Mucosa of descending colon (tissue), 3 donors: ENCODE results near the gene PRPF18. TPM values are rescaled to one million over a fixed set of nuclear protein-coding genes. Genes with fewer than 3 reads are reported as not detected.

Experiments used
- ATAC-seq: fragments of 200-7000 bp; cut with Tn5 transposase; one replicate; pipeline ENCODE4 v1.9.1; 2020; ENCODE audit warnings: mild to moderate bottlenecking, moderate library complexity
- DNase-seq, 3 donors: peaks; one replicate each; pipeline ENCODE4 v3.0.0-alpha.2; 2020
- H3K36me3 ChIP-seq: fragments of 200-600 bp; one replicate; pipeline ENCODE4 v1.8.0; 2021; ENCODE audit warnings: low read depth, mild to moderate bottlenecking
- H3K4me1 ChIP-seq: fragments of 200-600 bp; one replicate; pipeline ENCODE4 v1.8.0; 2021; ENCODE audit warnings: low read depth, mild to moderate bottlenecking
- H3K4me3 ChIP-seq: fragments of 200-600 bp; one replicate; pipeline ENCODE4 v1.8.0; 2021; ENCODE audit warnings: mild to moderate bottlenecking
- H3K9me3 ChIP-seq: fragments of 200-600 bp; one replicate; pipeline ENCODE4 v1.8.0; 2021; ENCODE audit warnings: mild to moderate bottlenecking
- CTCF ChIP-seq: fragments of 200-600 bp; IDR thresholded peaks from one replicate; pipeline ENCODE4 v1.8.0; 2022; ENCODE audit warnings: antibody characterized with exemption, mild to moderate bottlenecking
- intact Hi-C, 2 donors: fragments of 100-400 bp; cut with DNase I in 1 of 2; cut with micrococcal nuclease in 1 of 2; formaldehyde crosslinking; loops; one replicate each; pipeline versions ENCODE4 v1.11.0 to v1.11.1; 2022; cut with DNase I, micrococcal nuclease
- total RNA-seq, 3 donors: library from RNA; stranded (reverse); fragmentation: NEBNext Ultra II Directional in 2 of 3; extraction: Animal tissue kit (Norgen Biotek cat#: 25700) in 2 of 3; gene quantifications; one replicate each; pipeline versions ENCODE4 v1.2.1 to v1.2.4, GENCODE V29; 2021 to 2023
- donor health status: DM: no; HTN: no; CAD: no; lungs with moderate emphysema.
- donor health status: DM: no; HTN: no; CAD: no.
- donor health status: DM: no; HTN: yes; CAD: no.

Gene PRPF18
- total RNA-seq, 3 donors from 2014 or later: 20.8 to 26.1 (median 25.9) TPM

- no peaks in the 10 kb centered on the region for H3K36me3 ChIP-seq
- intact Hi-C loops: no loop called here
- DNase-seq (no peak), ATAC-seq (peak; percentile 43)
- no peaks in the 10 kb centered on the region for H3K4me1 ChIP-seq
- no peaks in the 10 kb centered on the region for H3K9me3 ChIP-seq
- TF ChIP-seq CTCF: no peak
- no peak overlapping the region for H3K4me3 ChIP-seq
These were observed 47.4 kb downstream of the PRPF18 start for GRCh38 chr10:13634207-13634606.

GRCh38 chr10:13636776-13637175 is 50.0 kb downstream of the PRPF18 start:
- no peaks in the 10 kb centered on the region for H3K4me1 ChIP-seq
- intact Hi-C loops: no loop called here
- DNase-seq: no peak
- TF ChIP-seq CTCF: no peak
- ATAC-seq: no peak
- H3K9me3 ChIP-seq: peaks cover 3% of the 10 kb centered on the region
- H3K36me3 ChIP-seq: no peaks in the 10 kb centered on the region
- H3K4me3 ChIP-seq: no peak overlapping the region

GRCh38 chr10:13637303-13637856 is 50.6 kb downstream of the PRPF18 start:
- no peak for TF ChIP-seq CTCF
- no peak for ATAC-seq
- intact Hi-C loops: no loop called here
- Histone ChIP-seq H3K9me3 (peaks cover 9% of the 10 kb centered on the region), H3K36me3 (no peaks in the 10 kb centered on the region), H3K4me1 (no peaks in the 10 kb centered on the region), H3K4me3 (no peak overlapping the region)
- no peak for DNase-seq

GRCh38 chr10:13637894-13638293 is 51.1 kb downstream of the PRPF18 start:
- no peaks in the 10 kb centered on the region for H3K36me3 ChIP-seq
- no peak for ATAC-seq
- no peak for DNase-seq
- no peak overlapping the region for H3K4me3 ChIP-seq
- no peaks in the 10 kb centered on the region for H3K4me1 ChIP-seq
- peaks cover 12% of the 10 kb centered on the region for H3K9me3 ChIP-seq
- intact Hi-C loops: no loop called here
- no peak for TF ChIP-seq CTCF

GRCh38 chr10:13642293-13642692 is 55.5 kb downstream of the PRPF18 start:
- TF ChIP-seq CTCF: no peak
- peaks cover 12% of the 10 kb centered on the region for H3K9me3 ChIP-seq
- intact Hi-C loops: no loop called here
- ATAC-seq (no peak), DNase-seq (no peak)
- H3K36me3 ChIP-seq: no peaks in the 10 kb centered on the region
- H3K4me1 ChIP-seq: no peaks in the 10 kb centered on the region
- no peak overlapping the region for H3K4me3 ChIP-seq

GRCh38 chr10:13643016-13643415 is 56.3 kb downstream of the PRPF18 start:
- H3K4me3 ChIP-seq: no peak overlapping the region
- peaks cover 12% of the 10 kb centered on the region for H3K9me3 ChIP-seq
- intact Hi-C loops: no loop called here
- H3K36me3 ChIP-seq: no peaks in the 10 kb centered on the region
- no peaks in the 10 kb centered on the region for H3K4me1 ChIP-seq
- ATAC-seq: no peak
- DNase-seq: no peak
- TF ChIP-seq CTCF: no peak
